IMR-90 (cell line): ENCODE data around the gene SPIN1.

Experiments used
- BHLHE40 ChIP-seq: fragments of 150-350 bp; IDR thresholded peaks from 2 replicates; pipeline ENCODE4 v1.6.1; 2016; ENCODE audit warnings: mild to moderate bottlenecking, low read depth, low read length
- CEBPB ChIP-seq: IDR thresholded peaks from 2 replicates; pipeline ENCODE4 v1.6.1; 2012; ENCODE audit warnings: low read depth, low read length, improper control_type of control experiment
- CTCF ChIP-seq: conservative IDR thresholded peaks from 2 replicates; pipeline ENCODE4 v1.5.1; 2012; ENCODE audit warnings: mild to moderate bottlenecking, low read depth, low read length, improper control_type of control experiment
- MAZ ChIP-seq: IDR thresholded peaks from 2 replicates; pipeline ENCODE4 v1.6.1; 2012; ENCODE audit warnings: low read depth, mild to moderate bottlenecking, low read length, improper control_type of control experiment, moderate library complexity, borderline replicate concordance
- NFE2L2 ChIP-seq: fragments of 150-350 bp; IDR thresholded peaks from 2 replicates; pipeline ENCODE4 v1.6.1; 2016; ENCODE audit warnings: low read depth, mild to moderate bottlenecking, low read length
- POLR2A ChIP-seq: IDR thresholded peaks from 2 replicates; pipeline ENCODE4 v1.6.1; 2012; ENCODE audit warnings: mild to moderate bottlenecking, low read depth, low read length
- SMC3 ChIP-seq: fragments of 150-350 bp; IDR thresholded peaks from 2 replicates; pipeline ENCODE4 v1.6.1; 2016; ENCODE audit warnings: low read depth, mild to moderate bottlenecking, antibody characterized with exemption, low read length, moderate library complexity

- TF ChIP-seq CTCF, result no peak
- no peak for TF ChIP-seq CEBPB
- TF ChIP-seq POLR2A, result no peak
- TF ChIP-seq MAZ, result no peak
- TF ChIP-seq NFE2L2, result no peak
- TF ChIP-seq BHLHE40, result no peak
- TF ChIP-seq SMC3, result no peak
Measured at GRCh38 chr9:88503845-88504764, 115.9 kb downstream of the SPIN1 start.
